ENCODE data around the gene NCOA1. TPM values are rescaled to one million over a fixed set of nuclear protein-coding genes. Genes with fewer than 3 reads are reported as not detected.
A peak's percentile ranks its signal among the peaks of the same experiment; 100 is the strongest.

NCOA1 gene
- total RNA-seq, 1 donor from 2014 or later, result 48.4 TPM

DNA sequence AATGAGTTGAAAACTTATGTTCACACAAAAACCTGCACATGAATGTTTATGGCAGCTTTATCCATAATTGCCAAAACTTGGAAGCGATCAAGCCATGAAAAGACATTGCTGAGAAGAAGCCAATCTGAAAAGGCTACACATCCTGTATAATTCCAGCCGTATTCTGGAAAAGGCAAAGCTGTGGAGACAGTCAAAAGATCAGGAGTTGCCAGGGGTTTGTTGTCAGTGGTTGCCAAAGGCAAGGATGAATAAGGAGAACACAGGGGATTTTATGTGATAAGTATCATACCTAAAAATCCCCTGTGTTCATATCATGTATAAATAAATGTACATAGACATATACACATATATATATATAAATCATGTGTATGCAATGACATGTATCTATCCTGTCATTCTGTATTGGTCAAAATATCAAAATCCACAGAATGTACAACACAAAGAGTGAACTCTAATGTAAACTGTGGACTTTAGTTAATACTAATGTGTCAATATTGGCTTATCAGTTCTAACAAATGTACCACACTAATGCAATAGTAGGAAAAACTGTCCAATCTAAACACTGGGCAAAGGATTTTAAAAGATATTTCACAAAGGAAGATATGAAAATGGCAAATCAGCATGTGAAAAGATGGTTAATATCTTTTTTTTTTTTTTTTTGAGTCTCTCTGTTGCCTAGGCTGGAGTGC lies 226.4 kb downstream of the NCOA1 start:
- Histone ChIP-seq H3K9me3 (no peaks in the 10 kb centered on the region), H3K36me3 (peaks cover 0 to 15% of the 10 kb centered on the region in 2 donors), H3K27ac (no peak overlapping the region), H3K4me1 (peaks cover 12% of the 10 kb centered on the region), H3K4me3 (no peak overlapping the region), H3K27me3 (no peaks in the 10 kb centered on the region)
- intact Hi-C loops (cut with DNase I), result no loop called here
- no peak for TF ChIP-seq POLR2A (IDR thresholded peaks at IDR 0.05)
- TF ChIP-seq, protein P1, sequence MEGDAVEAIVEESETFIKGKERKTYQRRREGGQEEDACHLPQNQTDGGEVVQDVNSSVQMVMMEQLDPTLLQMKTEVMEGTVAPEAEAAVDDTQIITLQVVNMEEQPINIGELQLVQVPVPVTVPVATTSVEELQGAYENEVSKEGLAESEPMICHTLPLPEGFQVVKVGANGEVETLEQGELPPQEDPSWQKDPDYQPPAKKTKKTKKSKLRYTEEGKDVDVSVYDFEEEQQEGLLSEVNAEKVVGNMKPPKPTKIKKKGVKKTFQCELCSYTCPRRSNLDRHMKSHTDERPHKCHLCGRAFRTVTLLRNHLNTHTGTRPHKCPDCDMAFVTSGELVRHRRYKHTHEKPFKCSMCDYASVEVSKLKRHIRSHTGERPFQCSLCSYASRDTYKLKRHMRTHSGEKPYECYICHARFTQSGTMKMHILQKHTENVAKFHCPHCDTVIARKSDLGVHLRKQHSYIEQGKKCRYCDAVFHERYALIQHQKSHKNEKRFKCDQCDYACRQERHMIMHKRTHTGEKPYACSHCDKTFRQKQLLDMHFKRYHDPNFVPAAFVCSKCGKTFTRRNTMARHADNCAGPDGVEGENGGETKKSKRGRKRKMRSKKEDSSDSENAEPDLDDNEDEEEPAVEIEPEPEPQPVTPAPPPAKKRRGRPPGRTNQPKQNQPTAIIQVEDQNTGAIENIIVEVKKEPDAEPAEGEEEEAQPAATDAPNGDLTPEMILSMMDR (IDR thresholded peaks at IDR 0.05), result no peak
- no peak for TF ChIP-seq POLR2AphosphoS5 (IDR thresholded peaks at IDR 0.05; ENCODE audit: insufficient read depth in 1 of 2, low read depth in 1 of 2)
- DNase-seq (ENCODE audit: extremely low spot score in 2 of 2), result no peak

DNA sequence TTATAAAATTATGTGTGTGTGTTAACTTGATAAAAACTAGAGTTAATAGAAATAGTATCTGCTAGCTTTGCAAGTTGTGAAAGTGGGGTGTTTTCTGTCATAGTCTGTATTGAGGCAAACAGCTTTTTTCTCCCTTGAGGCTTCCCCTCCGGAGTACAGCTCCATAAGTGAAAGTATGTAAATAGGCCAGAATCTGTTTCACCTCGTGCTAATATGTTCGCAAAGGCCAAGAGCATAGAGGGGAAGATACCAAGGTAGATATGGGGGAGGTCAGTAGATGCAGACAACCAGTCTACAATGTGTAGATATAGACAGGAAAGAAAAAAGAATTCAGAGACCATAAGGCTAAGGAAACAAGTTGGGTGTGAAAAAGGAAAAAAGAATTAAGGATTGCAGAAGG lies 229.3 kb downstream of the NCOA1 start:
- DNase-seq (ENCODE audit: extremely low spot score in 2 of 2), result no peak
- TF ChIP-seq POLR2A (IDR thresholded peaks at IDR 0.05) (no peak), POLR2AphosphoS5 (IDR thresholded peaks at IDR 0.05; ENCODE audit: insufficient read depth in 1 of 2, low read depth in 1 of 2) (no peak)
- TF ChIP-seq, protein P1 (IDR thresholded peaks at IDR 0.05), result no peak
- H3K9me3 ChIP-seq, result no peaks in the 10 kb centered on the region
- peaks cover 26% of the 10 kb centered on the region for H3K4me1 ChIP-seq
- no peak overlapping the region for H3K4me3 ChIP-seq
- H3K36me3 ChIP-seq, result peaks cover 0 to 4% of the 10 kb centered on the region in 2 donors
- H3K27ac ChIP-seq, result no peak overlapping the region
- intact Hi-C loops (cut with DNase I), result no loop called here
- no peaks in the 10 kb centered on the region for H3K27me3 ChIP-seq

DNA sequence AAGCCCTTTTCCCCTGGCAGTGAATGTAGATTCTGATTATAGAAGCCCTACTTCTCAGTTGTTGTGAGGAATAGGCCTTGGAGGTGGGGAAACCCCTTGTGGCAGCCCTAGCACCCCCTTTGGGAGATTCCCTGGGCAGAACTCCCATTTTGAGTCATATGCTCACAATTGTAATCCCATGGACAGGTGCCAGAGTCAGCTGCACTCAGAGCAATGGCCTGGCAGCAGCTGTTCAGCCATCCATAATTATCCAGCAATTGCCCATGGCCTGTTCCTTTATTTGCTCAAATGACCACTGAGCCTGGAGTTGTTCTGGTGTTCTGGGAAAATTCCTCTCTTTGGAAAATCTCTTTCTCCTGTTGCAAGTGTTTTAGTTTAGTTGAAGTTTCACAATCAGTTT lies 230.4 kb downstream of the NCOA1 start:
- Histone ChIP-seq H3K27me3 (no peaks in the 10 kb centered on the region), H3K9me3 (no peaks in the 10 kb centered on the region), H3K36me3 (peaks cover 0 to 4% of the 10 kb centered on the region in 2 donors), H3K27ac (peak overlapping the region; percentile 71), H3K4me1 (peaks cover 27% of the 10 kb centered on the region), H3K4me3 (no peak overlapping the region)
- DNase-seq (ENCODE audit: extremely low spot score in 2 of 2), result no peak
- intact Hi-C loops (cut with DNase I), result no loop called here
- TF ChIP-seq POLR2AphosphoS5 (IDR thresholded peaks at IDR 0.05; ENCODE audit: insufficient read depth in 1 of 2, low read depth in 1 of 2) (peak in 1 of 2 donors; percentile 8), POLR2A (IDR thresholded peaks at IDR 0.05) (no peak)
- TF ChIP-seq, protein P1 (IDR thresholded peaks at IDR 0.05), result no peak

DNA sequence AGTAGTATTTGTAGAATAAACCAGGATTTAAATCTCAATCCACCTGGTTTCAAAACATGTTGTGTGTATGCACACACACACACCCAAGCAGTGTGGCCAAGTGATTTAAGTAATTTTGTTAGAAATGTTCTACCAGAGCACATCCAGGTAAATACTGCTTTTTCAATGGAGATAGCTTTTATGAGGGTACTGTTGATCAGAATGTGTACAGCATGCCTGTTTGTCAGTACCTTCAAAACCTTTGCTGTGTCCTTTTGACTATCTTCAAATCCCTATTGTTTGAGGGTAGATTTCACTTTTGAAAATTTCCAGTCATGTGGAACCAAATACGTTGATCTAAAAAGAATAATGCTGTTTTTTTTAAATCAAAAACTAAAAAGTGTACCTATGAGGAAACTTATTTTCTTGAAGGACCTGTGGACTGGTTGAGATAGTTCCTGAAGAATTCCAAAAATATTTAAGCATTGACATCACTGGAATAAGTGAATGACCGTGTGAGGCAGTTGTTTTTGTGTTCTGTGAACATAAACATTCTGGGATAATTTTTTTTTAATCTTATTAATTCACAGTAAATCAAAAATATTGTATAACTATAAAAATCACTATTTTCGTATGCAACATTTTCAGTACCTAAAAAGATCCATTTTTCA lies 231.2 kb downstream of the NCOA1 start:
- H3K27me3 ChIP-seq, result no peaks in the 10 kb centered on the region
- peak overlapping the region; percentile 71 for H3K27ac ChIP-seq
- TF ChIP-seq POLR2A (IDR thresholded peaks at IDR 0.05) (no peak), POLR2AphosphoS5 (IDR thresholded peaks at IDR 0.05; ENCODE audit: insufficient read depth in 1 of 2, low read depth in 1 of 2) (no peak)
- TF ChIP-seq, protein P1 (IDR thresholded peaks at IDR 0.05), result no peak
- no peak overlapping the region for H3K4me3 ChIP-seq
- H3K9me3 ChIP-seq, result no peaks in the 10 kb centered on the region
- intact Hi-C loops (cut with DNase I), result no loop called here
- H3K36me3 ChIP-seq, result peaks cover 0 to 4% of the 10 kb centered on the region in 2 donors
- H3K4me1 ChIP-seq, result peaks cover 27% of the 10 kb centered on the region
- DNase-seq (ENCODE audit: extremely low spot score in 2 of 2), result no peak

DNA sequence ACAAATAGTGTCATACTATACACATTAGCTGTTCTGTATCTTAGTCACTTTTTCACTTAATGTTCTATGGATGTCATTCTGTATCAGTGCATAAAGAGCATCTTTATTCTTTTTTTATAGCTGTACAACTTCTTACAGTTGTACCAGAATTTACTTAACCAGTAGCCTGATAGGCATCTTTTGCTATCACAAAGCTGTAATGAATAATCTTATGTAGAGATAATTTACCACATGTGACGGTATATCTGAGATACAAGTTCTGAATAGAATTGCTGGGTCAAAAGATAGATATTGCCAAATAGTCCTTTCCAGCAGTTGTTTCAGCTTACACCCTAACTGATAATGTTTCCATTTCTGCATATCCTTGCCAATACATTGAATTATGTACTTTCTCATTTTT lies 232.1 kb downstream of the NCOA1 start:
- Histone ChIP-seq H3K27ac (no peak overlapping the region), H3K4me3 (no peak overlapping the region), H3K9me3 (no peaks in the 10 kb centered on the region), H3K27me3 (no peaks in the 10 kb centered on the region), H3K36me3 (peaks cover 0 to 3% of the 10 kb centered on the region in 2 donors), H3K4me1 (peaks cover 27% of the 10 kb centered on the region)
- intact Hi-C loops (cut with DNase I), result no loop called here
- TF ChIP-seq, protein P1 (IDR thresholded peaks at IDR 0.05), result no peak
- TF ChIP-seq POLR2AphosphoS5 (IDR thresholded peaks at IDR 0.05; ENCODE audit: insufficient read depth in 1 of 2, low read depth in 1 of 2), result no peak
- no peak for TF ChIP-seq POLR2A (IDR thresholded peaks at IDR 0.05)
- no peak for DNase-seq (ENCODE audit: extremely low spot score in 2 of 2)

Data from vagina (tissue), 2 donors.